A673 (cell line): Measurements from ENCODE around the gene SIK3.

Experiments
- EZH2 ChIP-seq: fragments of 200-600 bp; sonication (generic); IDR thresholded peaks from 2 replicates; pipeline ENCODE4 v1.6.1; 2017; ENCODE audit warnings: borderline replicate concordance, low read depth, mild to moderate bottlenecking, mixed read lengths, antibody characterized with exemption, low read length; ENCODE audit not compliant: poor library complexity, severe bottlenecking
- TF ChIP-seq, protein P1 (sequence below): fragments of 300-800, 200-600 bp; sonication (generic); conservative IDR thresholded peaks from 2 replicates; pipeline ENCODE4 v1.5.1; 2017; ENCODE audit warnings: low read depth, mild to moderate bottlenecking, antibody characterized with exemption, low read length, moderate library complexity, mixed read lengths

DNA sequence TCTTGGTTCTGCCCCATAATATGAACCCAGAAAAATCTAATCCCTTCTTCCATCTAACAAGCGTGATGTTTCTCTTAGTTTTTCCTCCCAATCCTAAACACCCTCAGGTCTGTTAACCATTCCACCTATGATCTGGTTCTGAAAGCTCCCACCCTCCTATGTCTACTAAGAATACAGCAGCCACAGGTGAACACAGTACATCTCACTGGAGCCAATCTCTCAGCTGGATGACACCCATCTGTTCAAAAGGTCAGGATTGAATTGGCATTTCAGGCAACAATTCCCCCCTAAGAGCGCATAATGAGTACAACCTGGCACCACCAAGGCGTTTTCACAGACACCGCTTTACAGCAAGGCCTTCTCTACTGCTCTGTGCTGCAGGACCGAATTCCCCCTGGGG, 241.8 kb downstream of the SIK3 start:
- TF ChIP-seq, protein P1, sequence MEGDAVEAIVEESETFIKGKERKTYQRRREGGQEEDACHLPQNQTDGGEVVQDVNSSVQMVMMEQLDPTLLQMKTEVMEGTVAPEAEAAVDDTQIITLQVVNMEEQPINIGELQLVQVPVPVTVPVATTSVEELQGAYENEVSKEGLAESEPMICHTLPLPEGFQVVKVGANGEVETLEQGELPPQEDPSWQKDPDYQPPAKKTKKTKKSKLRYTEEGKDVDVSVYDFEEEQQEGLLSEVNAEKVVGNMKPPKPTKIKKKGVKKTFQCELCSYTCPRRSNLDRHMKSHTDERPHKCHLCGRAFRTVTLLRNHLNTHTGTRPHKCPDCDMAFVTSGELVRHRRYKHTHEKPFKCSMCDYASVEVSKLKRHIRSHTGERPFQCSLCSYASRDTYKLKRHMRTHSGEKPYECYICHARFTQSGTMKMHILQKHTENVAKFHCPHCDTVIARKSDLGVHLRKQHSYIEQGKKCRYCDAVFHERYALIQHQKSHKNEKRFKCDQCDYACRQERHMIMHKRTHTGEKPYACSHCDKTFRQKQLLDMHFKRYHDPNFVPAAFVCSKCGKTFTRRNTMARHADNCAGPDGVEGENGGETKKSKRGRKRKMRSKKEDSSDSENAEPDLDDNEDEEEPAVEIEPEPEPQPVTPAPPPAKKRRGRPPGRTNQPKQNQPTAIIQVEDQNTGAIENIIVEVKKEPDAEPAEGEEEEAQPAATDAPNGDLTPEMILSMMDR, result no peak
- TF ChIP-seq EZH2, result no peak
